MM.1S (cell line): ENCODE results near the gene WASL.

Source experiments
- CTCF ChIP-seq: fragments of 300-600 bp; sonication (generic); IDR thresholded peaks from 2 replicates; pipeline ENCODE4 v1.5.1; 2016; ENCODE audit warnings: antibody characterized with exemption, low read length, mixed read lengths
- EZH2 ChIP-seq: fragments of 300-600 bp; sonication (generic); optimal IDR thresholded peaks from 2 replicates; pipeline ENCODE3; 2017; ENCODE audit warnings: low read depth, mild to moderate bottlenecking, antibody characterized with exemption, low read length, mixed read lengths
- EZH2phosphoT487 ChIP-seq: fragments of 300-600 bp; sonication (generic); IDR thresholded peaks from 2 replicates; pipeline ENCODE4 v1.6.1; 2018; ENCODE audit warnings: antibody characterized with exemption, low read length

GRCh38 chr7:123735539-123735938 is 13.3 kb downstream of the WASL start:
- TF ChIP-seq CTCF (no peak), EZH2 (no peak), EZH2phosphoT487 (no peak)
